ENCODE measurements around the gene ROGDI.
A peak's percentile ranks its signal among the peaks of the same experiment; 100 is the strongest.

ROGDI gene

GRCh38 chr16:4801962-4802658 is at the start of gene ROGDI:
ROGDI (minus strand) TSS chr16:4802633; CDS start chr16:4802571, 62 bp downstream.
- DNase-seq = peak; percentile 60 to 94 (median 84)

GRCh38 chr16:4850211-4850610 is 47.8 kb upstream of the ROGDI start:
- DNase-seq = no peak
- intact Hi-C loops (cut with DNase I) = no loop called here

More at GRCh38 chr16:4801962-4802658, at the start of gene ROGDI:
- intact Hi-C loops (cut with DNase I) = loop anchor here (5.0 kb wide), 2 partner anchors 35 to 45 kb away; partner anchors contain the start of genes GLYR1, UBN1 and ZNF500

GRCh38 chr16:4847774-4848587 is 45.5 kb upstream of the ROGDI start:
- intact Hi-C loops (cut with DNase I) = loop anchor here (5.0 to 10.0 kb wide), 4 partner anchors 46 to 113 kb away; partner anchors contain the start of genes ANKS3, DNAAF8, ROGDI and SEC14L5
- DNase-seq = peak in 27 of 42 donors; percentile 8 to 59 (median 27)

- peak; percentile 97 to 100 (median 99) for DNase-seq
- intact Hi-C loops (cut with DNase I) = loop anchor here (5.0 to 10.0 kb wide), 4 partner anchors 45 to 112 kb away; partner anchors contain the start of genes ANKS3, DNAAF8, ROGDI and SEC14L5
These were observed 44.7 kb upstream of the ROGDI start, which contains the start of the genes GLYR1 and UBN1 for GRCh38 chr16:4846901-4847773. GLYR1 (minus strand) TSS chr16:4847288; CDS start chr16:4847265, 23 bp downstream. UBN1 (plus strand) TSS chr16:4847481; CDS start chr16:4852918, 5,437 bp downstream.

GRCh38 chr16:4846503-4846900 is 44.1 kb upstream of the ROGDI start:
- intact Hi-C loops (cut with DNase I) = loop anchor here (5.0 to 10.0 kb wide), 4 partner anchors 44 to 112 kb away; partner anchors contain the start of genes ANKS3, DNAAF8, ROGDI and SEC14L5
- peak in 39 of 42 donors; percentile 17 to 76 (median 49) for DNase-seq

GRCh38 chr16:4840984-4841383 is 38.6 kb upstream of the ROGDI start:
- DNase-seq = no peak
- intact Hi-C loops (cut with DNase I) = loop anchor here (10.0 kb wide), 1 partner anchor 106 kb away; the partner anchor contains the start of genes ANKS3 and DNAAF8

- DNase-seq = no peak
- intact Hi-C loops (cut with DNase I) = loop anchor here (10.0 kb wide), 1 partner anchor 105 kb away; the partner anchor contains the start of genes ANKS3 and DNAAF8
These were observed 37.5 kb upstream of the ROGDI start for GRCh38 chr16:4839942-4840341.

- DNase-seq = no peak
- intact Hi-C loops (cut with DNase I) = no loop called here
These were observed 35.5 kb upstream of the ROGDI start for GRCh38 chr16:4837733-4838501.

- intact Hi-C loops (cut with DNase I) = no loop called here
- no peak for DNase-seq
These were observed 34.3 kb upstream of the ROGDI start for GRCh38 chr16:4836727-4837126.

- intact Hi-C loops (cut with DNase I) = no loop called here
- DNase-seq = no peak
These were observed 31.2 kb upstream of the ROGDI start for GRCh38 chr16:4833584-4833983.

- intact Hi-C loops (cut with DNase I) = no loop called here
- DNase-seq = no peak
These were observed 30.4 kb upstream of the ROGDI start for GRCh38 chr16:4832698-4833343.

- no peak for DNase-seq
- intact Hi-C loops (cut with DNase I) = no loop called here
These were observed 29.2 kb upstream of the ROGDI start for GRCh38 chr16:4831616-4832015.

- intact Hi-C loops (cut with DNase I) = no loop called here
- DNase-seq = no peak
These were observed 28.0 kb upstream of the ROGDI start for GRCh38 chr16:4830408-4830807.

GRCh38 chr16:4828567-4829321 is 26.3 kb upstream of the ROGDI start:
- intact Hi-C loops (cut with DNase I) = no loop called here
- no peak for DNase-seq

GRCh38 chr16:4826980-4827379 is 24.5 kb upstream of the ROGDI start:
- intact Hi-C loops (cut with DNase I) = no loop called here
- no peak for DNase-seq

GRCh38 chr16:4826526-4826925 is 24.1 kb upstream of the ROGDI start:
- intact Hi-C loops (cut with DNase I) = no loop called here
- no peak for DNase-seq

GRCh38 chr16:4825196-4825595 is 22.8 kb upstream of the ROGDI start:
- no peak for DNase-seq
- intact Hi-C loops (cut with DNase I) = no loop called here
